ENCODE measurements around the gene BMS1. TPM values are rescaled to one million over a fixed set of nuclear protein-coding genes. Genes with fewer than 3 reads are reported as not detected.

The BMS1 gene
- total and polyA plus RNA-seq, 2 donors (not counting 3 experiments of a cell fraction or from before 2014, with no cell fraction given), result 2.8 to 23.4 TPM

- Histone ChIP-seq H4K20me1 (replicated peaks; ENCODE audit: control insufficient read depth, extremely low read depth, insufficient read depth, low read length) (no peaks in the 10 kb centered on the region), H3K4me1 (ENCODE audit: control insufficient read depth, extremely low read depth, insufficient read depth, low read length) (no peaks in the 10 kb centered on the region), H2AFZ (ENCODE audit: low read depth, low read length) (no peak overlapping the region), H3K79me2 (ENCODE audit: control insufficient read depth, insufficient read depth, low read length) (no peaks in the 10 kb centered on the region), H3K4me2 (ENCODE audit: insufficient read depth, low read length) (no peak overlapping the region), H3K9ac (replicated peaks; ENCODE audit: extremely low read depth, insufficient read depth, low read length) (no peak overlapping the region), H3K27ac (ENCODE audit: insufficient read depth, low read depth, low read length) (no peak overlapping the region), H3K4me3 (replicated peaks in 1 of 3; ENCODE audit: insufficient read depth in 1 of 3, low read depth in 1 of 3, low read length in 3 of 3) (no peak overlapping the region), H3K36me3 (ENCODE audit: control insufficient read depth in 2 of 2, extremely low read depth in 1 of 2, insufficient read depth in 2 of 2, low read length in 2 of 2) (no peaks in the 10 kb centered on the region), H3K9me3 (replicated peaks; ENCODE audit: control insufficient read depth, insufficient read depth, low read length) (no peaks in the 10 kb centered on the region), H3K9me1 (replicated peaks; ENCODE audit: control insufficient read depth, extremely low read depth, insufficient read depth, low read length) (no peaks in the 10 kb centered on the region), H3K27me3 (ENCODE audit: control insufficient read depth in 2 of 2, insufficient read depth in 2 of 2, low read length in 2 of 2) (no peaks in the 10 kb centered on the region)
- intact Hi-C loops (cut with micrococcal nuclease) (no loop called here), dilution Hi-C loops (cut with MboI; ENCODE audit: extremely low pct_ligation_motif_present, low sequenced_read_pairs) (no loop called here)
- no TSS peak for BruUV-seq (replicated peaks)
- POLR2A ChIA-PET, result no interaction called here
- FAIRE-seq (no peak), DNase-seq (ENCODE audit: low read depth, low spot score) (no peak)
- no peak for TF ChIP-seq MAX (IDR thresholded peaks at IDR 0.05; ENCODE audit: insufficient read depth, insufficient read length)
- TF ChIP-seq GATA2 (IDR thresholded peaks at IDR 0.05; ENCODE audit: insufficient read depth, insufficient read length, low read depth, low read length), result no peak
- TF ChIP-seq POLR2AphosphoS5 (IDR thresholded peaks at IDR 0.05; ENCODE audit: insufficient read depth, low read depth, low read length), result no peak
- no peak for TF ChIP-seq MYC (IDR thresholded peaks at IDR 0.05; ENCODE audit: low read depth, low read length)
- no peak for TF ChIP-seq JUN (IDR thresholded peaks at IDR 0.05; ENCODE audit: borderline replicate concordance, insufficient read depth, insufficient read length, low read depth)
- no peak for TF ChIP-seq EZH2 (IDR thresholded peaks at IDR 0.05; ENCODE audit: borderline replicate concordance, low read depth, low read length, severe bottlenecking)
- no peak for TF ChIP-seq FOS (IDR thresholded peaks at IDR 0.05; ENCODE audit: borderline replicate concordance, insufficient read depth, low read length)
- TF ChIP-seq POLR2A (IDR thresholded peaks at IDR 0.05; ENCODE audit: low read depth, low read length), result no peak
- TF ChIP-seq CTCF (IDR thresholded peaks at IDR 0.05; ENCODE audit: extremely low read depth in 1 of 2, insufficient read depth in 1 of 2, low read depth in 1 of 2, low read length in 2 of 2), result no peak
- CTCF ChIA-PET, result no interaction called here
These were observed 96.2 kb downstream of the BMS1 start for GRCh38 chr10:42878821-42879195.
